K562 (cell line): ENCODE data around the gene CCDC33. TPM values are rescaled to one million over a fixed set of nuclear protein-coding genes. Genes with fewer than 3 reads are reported as not detected.

ENCODE experiments used
- CBFA2T3 ChIP-seq: fragments of 450-650 bp; IDR thresholded peaks from 2 replicates; pipeline ENCODE4 v1.6.1; 2017
- CBX1 ChIP-seq: sonication (generic); IDR thresholded peaks from 2 replicates; pipeline ENCODE4 v1.6.1; 2016; ENCODE audit warnings: antibody characterized with exemption, low read depth, mild to moderate bottlenecking
- ERF ChIP-seq: fragments of 450-650 bp; formaldehyde crosslinking; IDR thresholded peaks from 2 replicates; pipeline ENCODE4 v1.4.0; 2020; ENCODE audit warnings: mild to moderate bottlenecking, mixed read lengths
- KAT8 ChIP-seq: fragments of 450-650 bp; IDR thresholded peaks from 2 replicates; pipeline ENCODE4 v1.6.1; 2016; ENCODE audit warnings: low read depth, mild to moderate bottlenecking
- NCOR1 ChIP-seq: fragments of 450-650 bp; IDR thresholded peaks from 2 replicates; pipeline ENCODE4 v1.6.1; 2016; ENCODE audit warnings: mild to moderate bottlenecking, moderate library complexity
- POLR2AphosphoS5 ChIP-seq: IDR thresholded peaks from 2 replicates; pipeline ENCODE4 v1.6.1; 2011; ENCODE audit warnings: mild to moderate bottlenecking, low read depth, low read length, moderate library complexity; ENCODE audit not compliant: control insufficient read depth, insufficient read depth
- SRSF9 ChIP-seq: fragments of 200-400 bp; formaldehyde crosslinking; IDR thresholded peaks from 2 replicates; pipeline ENCODE4 v1.6.1; 2017; ENCODE audit warnings: low read depth, low read length, borderline replicate concordance
- ZFP1 ChIP-seq: fragments of 450-650 bp; formaldehyde crosslinking; IDR thresholded peaks from 2 replicates; pipeline ENCODE4 v1.4.0; 2020; ENCODE audit warnings: mild to moderate bottlenecking, mixed read lengths
- polyA plus RNA-seq, 8 experiments: library from polyadenylated mRNA; depleted of rRNA in 4 of 8; stranded (reverse) in 5 of 8; unstranded in 3 of 8; fragments of >200 nt; fragmentation: Nextera tagmentation in 2 of 8; fragmentation: Illumina TruSeq in 1 of 8; extraction: Ambion mirVana in 2 of 8; extraction: Trizol in 1 of 8; gene quantifications; 2 replicates each; pipeline versions ENCODE4 v1.2.1 to v1.2.3, GENCODE V29; 2011 to 2014; ENCODE audit warnings: inconsistent platforms in 1 of 8, missing spikeins in 1 of 8
- total RNA-seq, 7 experiments: library from RNA; depleted of rRNA in 6 of 7; stranded (reverse); fragments of >200 nt in 6 of 7; fragmentation: Illumina TruSeq in 2 of 7; extraction: Trizol in 2 of 7; gene quantifications; 2 replicates each; pipeline versions ENCODE4 v1.2.1 to v1.2.3, GENCODE V29; 2011 to 2021; ENCODE audit warnings: low replicate concordance in 1 of 7
- TF ChIP-seq, protein P1 (sequence below): fragments of 200-800 bp; sonication (Bioruptor generic); IDR thresholded peaks from 2 replicates; pipeline ENCODE4 v1.6.1; 2016; ENCODE audit warnings: missing genetic modification characterization, missing compliant biosample characterization
- TF ChIP-seq, protein P2 (sequence below): fragments of 250-450 bp; sonication (Bioruptor Pico); IDR thresholded peaks from 2 replicates; pipeline ENCODE4 v1.4.0; 2020; ENCODE audit warnings: mild to moderate bottlenecking
- TF ChIP-seq, protein P3 (sequence below): fragments of 450-650 bp; formaldehyde crosslinking; IDR thresholded peaks from 2 replicates; pipeline ENCODE4 v1.4.0; 2020; ENCODE audit warnings: mild to moderate bottlenecking, moderate library complexity
- TF ChIP-seq, protein P4 (sequence below): sonication (generic); formaldehyde crosslinking; IDR thresholded peaks from 2 replicates; pipeline ENCODE4 v1.9.0; 2022; ENCODE audit warnings: mild to moderate bottlenecking, missing genetic modification reagents

Gene CCDC33
- total and polyA plus RNA-seq, 9 of the 15 experiments (the other 6 are each of a cell fraction or from before 2014, with no cell fraction given) = 0.08 to 1.1 (median 0.15) TPM; not detected in 4

DNA sequence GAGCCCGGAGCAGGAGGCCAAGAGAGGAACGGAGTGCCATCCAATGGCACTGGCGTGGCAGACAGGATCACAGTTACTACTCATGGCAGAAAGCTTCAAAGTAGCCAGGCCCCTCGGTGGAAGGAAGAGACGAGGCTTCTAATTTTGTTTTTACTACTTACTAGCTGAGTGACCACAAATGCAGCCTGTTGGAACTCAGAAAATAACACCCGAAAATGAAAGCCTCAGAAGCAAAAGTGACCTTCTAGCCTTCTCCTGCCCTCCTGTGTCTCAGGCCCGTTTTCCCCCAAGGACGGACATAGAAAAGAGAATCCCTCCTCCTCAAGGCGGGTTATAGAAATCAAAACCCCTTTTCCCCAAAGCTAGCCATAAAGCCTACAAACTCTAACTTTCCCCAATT is 23.6 kb upstream of the CCDC33 start (continued):
- TF ChIP-seq, protein P1, sequence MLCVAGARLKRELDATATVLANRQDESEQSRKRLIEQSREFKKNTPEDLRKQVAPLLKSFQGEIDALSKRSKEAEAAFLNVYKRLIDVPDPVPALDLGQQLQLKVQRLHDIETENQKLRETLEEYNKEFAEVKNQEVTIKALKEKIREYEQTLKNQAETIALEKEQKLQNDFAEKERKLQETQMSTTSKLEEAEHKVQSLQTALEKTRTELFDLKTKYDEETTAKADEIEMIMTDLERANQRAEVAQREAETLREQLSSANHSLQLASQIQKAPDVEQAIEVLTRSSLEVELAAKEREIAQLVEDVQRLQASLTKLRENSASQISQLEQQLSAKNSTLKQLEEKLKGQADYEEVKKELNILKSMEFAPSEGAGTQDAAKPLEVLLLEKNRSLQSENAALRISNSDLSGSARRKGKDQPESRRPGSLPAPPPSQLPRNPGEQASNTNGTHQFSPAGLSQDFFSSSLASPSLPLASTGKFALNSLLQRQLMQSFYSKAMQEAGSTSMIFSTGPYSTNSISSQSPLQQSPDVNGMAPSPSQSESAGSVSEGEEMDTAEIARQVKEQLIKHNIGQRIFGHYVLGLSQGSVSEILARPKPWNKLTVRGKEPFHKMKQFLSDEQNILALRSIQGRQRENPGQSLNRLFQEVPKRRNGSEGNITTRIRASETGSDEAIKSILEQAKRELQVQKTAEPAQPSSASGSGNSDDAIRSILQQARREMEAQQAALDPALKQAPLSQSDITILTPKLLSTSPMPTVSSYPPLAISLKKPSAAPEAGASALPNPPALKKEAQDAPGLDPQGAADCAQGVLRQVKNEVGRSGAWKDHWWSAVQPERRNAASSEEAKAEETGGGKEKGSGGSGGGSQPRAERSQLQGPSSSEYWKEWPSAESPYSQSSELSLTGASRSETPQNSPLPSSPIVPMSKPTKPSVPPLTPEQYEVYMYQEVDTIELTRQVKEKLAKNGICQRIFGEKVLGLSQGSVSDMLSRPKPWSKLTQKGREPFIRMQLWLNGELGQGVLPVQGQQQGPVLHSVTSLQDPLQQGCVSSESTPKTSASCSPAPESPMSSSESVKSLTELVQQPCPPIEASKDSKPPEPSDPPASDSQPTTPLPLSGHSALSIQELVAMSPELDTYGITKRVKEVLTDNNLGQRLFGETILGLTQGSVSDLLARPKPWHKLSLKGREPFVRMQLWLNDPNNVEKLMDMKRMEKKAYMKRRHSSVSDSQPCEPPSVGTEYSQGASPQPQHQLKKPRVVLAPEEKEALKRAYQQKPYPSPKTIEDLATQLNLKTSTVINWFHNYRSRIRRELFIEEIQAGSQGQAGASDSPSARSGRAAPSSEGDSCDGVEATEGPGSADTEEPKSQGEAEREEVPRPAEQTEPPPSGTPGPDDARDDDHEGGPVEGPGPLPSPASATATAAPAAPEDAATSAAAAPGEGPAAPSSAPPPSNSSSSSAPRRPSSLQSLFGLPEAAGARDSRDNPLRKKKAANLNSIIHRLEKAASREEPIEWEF (CRISPR knock-in tag) = no peak
- TF ChIP-seq, protein P2, sequence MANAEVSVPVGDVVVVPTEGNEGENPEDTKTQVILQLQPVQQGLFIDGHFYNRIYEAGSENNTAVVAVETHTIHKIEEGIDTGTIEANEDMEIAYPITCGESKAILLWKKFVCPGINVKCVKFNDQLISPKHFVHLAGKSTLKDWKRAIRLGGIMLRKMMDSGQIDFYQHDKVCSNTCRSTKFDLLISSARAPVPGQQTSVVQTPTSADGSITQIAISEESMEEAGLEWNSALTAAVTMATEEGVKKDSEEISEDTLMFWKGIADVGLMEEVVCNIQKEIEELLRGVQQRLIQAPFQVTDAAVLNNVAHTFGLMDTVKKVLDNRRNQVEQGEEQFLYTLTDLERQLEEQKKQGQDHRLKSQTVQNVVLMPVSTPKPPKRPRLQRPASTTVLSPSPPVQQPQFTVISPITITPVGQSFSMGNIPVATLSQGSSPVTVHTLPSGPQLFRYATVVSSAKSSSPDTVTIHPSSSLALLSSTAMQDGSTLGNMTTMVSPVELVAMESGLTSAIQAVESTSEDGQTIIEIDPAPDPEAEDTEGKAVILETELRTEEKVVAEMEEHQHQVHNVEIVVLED = no peak
- no peak for TF ChIP-seq SRSF9
- TF ChIP-seq, protein P3, sequence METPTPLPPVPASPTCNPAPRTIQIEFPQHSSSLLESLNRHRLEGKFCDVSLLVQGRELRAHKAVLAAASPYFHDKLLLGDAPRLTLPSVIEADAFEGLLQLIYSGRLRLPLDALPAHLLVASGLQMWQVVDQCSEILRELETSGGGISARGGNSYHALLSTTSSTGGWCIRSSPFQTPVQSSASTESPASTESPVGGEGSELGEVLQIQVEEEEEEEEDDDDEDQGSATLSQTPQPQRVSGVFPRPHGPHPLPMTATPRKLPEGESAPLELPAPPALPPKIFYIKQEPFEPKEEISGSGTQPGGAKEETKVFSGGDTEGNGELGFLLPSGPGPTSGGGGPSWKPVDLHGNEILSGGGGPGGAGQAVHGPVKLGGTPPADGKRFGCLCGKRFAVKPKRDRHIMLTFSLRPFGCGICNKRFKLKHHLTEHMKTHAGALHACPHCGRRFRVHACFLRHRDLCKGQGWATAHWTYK = no peak
- no peak for TF ChIP-seq KAT8
- TF ChIP-seq ZFP1 (CRISPR knock-in tag) = no peak
- no peak for TF ChIP-seq NCOR1
- no peak for TF ChIP-seq ERF (CRISPR knock-in tag)
- no peak for TF ChIP-seq CBFA2T3
- TF ChIP-seq POLR2AphosphoS5 = no peak
- TF ChIP-seq, protein P4, sequence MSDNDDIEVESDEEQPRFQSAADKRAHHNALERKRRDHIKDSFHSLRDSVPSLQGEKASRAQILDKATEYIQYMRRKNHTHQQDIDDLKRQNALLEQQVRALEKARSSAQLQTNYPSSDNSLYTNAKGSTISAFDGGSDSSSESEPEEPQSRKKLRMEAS = no peak
- TF ChIP-seq CBX1 = no peak
